ENCODE results near the gene STXBP6. TPM values are rescaled to one million over a fixed set of nuclear protein-coding genes. Genes with fewer than 3 reads are reported as not detected.

The STXBP6 gene
- total RNA-seq, 2 donors from 2014 or later = 13.5 to 20.2 TPM

GRCh38 chr14:24924544-24924943, 125.4 kb downstream of the STXBP6 start:
- Histone ChIP-seq H3K27me3 (no peaks in the 10 kb centered on the region), H3K36me3 (no peaks in the 10 kb centered on the region), H3K4me1 (peaks cover 0 to 47% of the 10 kb centered on the region in 2 donors), H3K27ac (no peak overlapping the region), H3K4me3 (no peak overlapping the region), H3K9me3 (no peaks in the 10 kb centered on the region)
- TF ChIP-seq CTCF (IDR thresholded peaks at IDR 0.05) = no peak
- no peak for DNase-seq (ENCODE audit: low spot score)

- no peak for DNase-seq (ENCODE audit: low spot score)
- Histone ChIP-seq H3K9me3 (no peaks in the 10 kb centered on the region), H3K4me3 (no peak overlapping the region), H3K27me3 (no peaks in the 10 kb centered on the region), H3K27ac (no peak overlapping the region), H3K4me1 (peaks cover 0 to 29% of the 10 kb centered on the region in 2 donors), H3K36me3 (no peaks in the 10 kb centered on the region)
- TF ChIP-seq CTCF (IDR thresholded peaks at IDR 0.05) = no peak
Observed at GRCh38 chr14:24921903-24922302, 128.0 kb downstream of the STXBP6 start.

GRCh38 chr14:24920265-24921075, 129.5 kb downstream of the STXBP6 start:
- Histone ChIP-seq H3K27ac (peak overlapping the region in 1 of 2 donors; percentile 33), H3K4me1 (peaks cover 0 to 21% of the 10 kb centered on the region in 2 donors), H3K9me3 (no peaks in the 10 kb centered on the region)

GRCh38 chr14:24918822-24919221, 131.1 kb downstream of the STXBP6 start:
- H3K4me1 ChIP-seq = peaks cover 0 to 26% of the 10 kb centered on the region in 2 donors
- H3K27ac ChIP-seq = peak overlapping the region in 1 of 2 donors; percentile 13
- H3K4me3 ChIP-seq = no peak overlapping the region
- no peaks in the 10 kb centered on the region for H3K9me3 ChIP-seq
- TF ChIP-seq CTCF (IDR thresholded peaks at IDR 0.05) = no peak
- H3K36me3 ChIP-seq = no peaks in the 10 kb centered on the region
- no peaks in the 10 kb centered on the region for H3K27me3 ChIP-seq
- DNase-seq (ENCODE audit: low spot score) = no peak

More at GRCh38 chr14:24920265-24921075, 129.5 kb downstream of the STXBP6 start:
- Histone ChIP-seq H3K27me3 (no peaks in the 10 kb centered on the region), H3K36me3 (no peaks in the 10 kb centered on the region), H3K4me3 (no peak overlapping the region)
- no peak for TF ChIP-seq CTCF (IDR thresholded peaks at IDR 0.05)
- DNase-seq (ENCODE audit: low spot score) = no peak

- Histone ChIP-seq H3K4me1 (peaks cover 0 to 34% of the 10 kb centered on the region in 2 donors), H3K9me3 (no peaks in the 10 kb centered on the region), H3K4me3 (no peak overlapping the region), H3K27ac (no peak overlapping the region), H3K27me3 (no peaks in the 10 kb centered on the region), H3K36me3 (no peaks in the 10 kb centered on the region)
- no peak for DNase-seq (ENCODE audit: low spot score)
- TF ChIP-seq CTCF (IDR thresholded peaks at IDR 0.05) = no peak
Observed at GRCh38 chr14:24915958-24916595, 133.9 kb downstream of the STXBP6 start.

All from right atrium auricular region (tissue), 2 donors.